Activated T-cell treated with anti-CD3 and anti-CD28 coated beads, Interleukin-2, amount 50 U/mL, for 4 hours (primary cell): ENCODE results near the gene SF3A2. TPM values are rescaled to one million over a fixed set of nuclear protein-coding genes. Genes with fewer than 3 reads are reported as not detected.

Source experiments
- ATAC-seq, 2 donors: fragments of 200-7000 bp; cut with Tn5 transposase; one replicate each; pipeline ENCODE4 v1.10.0; 2021
- DNase-seq: peaks from one replicate; pipeline ENCODE4 v3.0.0-alpha.2; 2020
- H3K27me3 Mint-ChIP-seq: one replicate; pipeline ENCODE4 v1.8.0; 2021; ENCODE audit warnings: low read depth, mixed read lengths
- H3K36me3 Mint-ChIP-seq: one replicate; pipeline ENCODE4 v1.8.0; 2022; ENCODE audit warnings: mixed read lengths; ENCODE audit not compliant: insufficient read depth
- H3K4me1 Mint-ChIP-seq: one replicate; pipeline ENCODE4 v1.8.0; 2021; ENCODE audit warnings: low read depth, mixed read lengths
- H3K4me3 Mint-ChIP-seq: one replicate; pipeline ENCODE4 v1.8.0; 2021; ENCODE audit warnings: mild to moderate bottlenecking, moderate library complexity, mixed read lengths
- H3K9me3 Mint-ChIP-seq: one replicate; pipeline ENCODE4 v1.8.0; 2021; ENCODE audit warnings: mixed read lengths
- total RNA-seq, 3 donors: library from RNA; stranded (reverse); gene quantifications; one replicate each; pipeline ENCODE4 v1.2.1, GENCODE V29; 2021

SF3A2 gene
- total RNA-seq, 3 donors from 2014 or later = 174 to 195 (median 179) TPM

DNA sequence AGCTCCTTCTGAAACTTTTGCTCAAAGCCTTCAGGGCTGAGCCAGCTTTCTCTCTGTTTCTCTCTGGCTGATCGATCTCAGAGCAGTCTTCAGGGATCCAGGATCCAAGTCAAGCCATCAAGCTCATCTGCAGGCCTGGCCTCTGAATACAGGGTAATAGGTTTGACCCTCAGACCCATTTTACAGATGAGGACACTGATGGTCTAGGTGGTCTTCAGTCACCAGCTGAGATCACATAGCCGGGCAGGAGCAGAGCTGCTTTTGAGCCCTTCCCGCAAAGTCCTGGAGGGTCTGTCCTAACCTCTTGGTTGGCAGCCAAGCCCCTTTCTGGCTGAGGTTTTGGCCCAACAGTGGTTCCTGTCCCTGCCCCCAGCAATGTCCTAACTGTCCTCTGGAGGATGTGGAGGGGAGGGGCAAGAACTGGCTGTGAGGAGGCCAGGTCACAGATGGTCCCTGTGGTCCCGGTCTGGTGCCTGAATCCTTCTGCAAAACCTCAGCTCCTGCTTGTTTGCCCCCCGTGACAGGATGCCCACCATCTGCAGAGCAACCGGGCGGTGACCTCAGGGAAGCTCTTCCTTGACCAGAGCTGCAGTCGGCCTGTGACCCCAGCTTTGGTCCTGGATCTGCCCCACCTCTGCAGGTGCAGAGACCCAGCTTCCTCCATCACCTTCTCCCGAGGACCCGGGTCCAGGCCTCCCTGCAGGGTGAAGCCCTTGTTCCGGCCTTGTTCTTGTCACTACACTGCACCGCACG is 51.1 kb downstream of the SF3A2 start:
- no peaks in the 10 kb centered on the region for H3K36me3 Mint-ChIP-seq
- ATAC-seq (no peak), DNase-seq (no peak)
- H3K4me3 Mint-ChIP-seq = no peak overlapping the region
- H3K4me1 Mint-ChIP-seq = peaks cover 28% of the 10 kb centered on the region
- no peaks in the 10 kb centered on the region for H3K27me3 Mint-ChIP-seq
- H3K9me3 Mint-ChIP-seq = no peaks in the 10 kb centered on the region

DNA sequence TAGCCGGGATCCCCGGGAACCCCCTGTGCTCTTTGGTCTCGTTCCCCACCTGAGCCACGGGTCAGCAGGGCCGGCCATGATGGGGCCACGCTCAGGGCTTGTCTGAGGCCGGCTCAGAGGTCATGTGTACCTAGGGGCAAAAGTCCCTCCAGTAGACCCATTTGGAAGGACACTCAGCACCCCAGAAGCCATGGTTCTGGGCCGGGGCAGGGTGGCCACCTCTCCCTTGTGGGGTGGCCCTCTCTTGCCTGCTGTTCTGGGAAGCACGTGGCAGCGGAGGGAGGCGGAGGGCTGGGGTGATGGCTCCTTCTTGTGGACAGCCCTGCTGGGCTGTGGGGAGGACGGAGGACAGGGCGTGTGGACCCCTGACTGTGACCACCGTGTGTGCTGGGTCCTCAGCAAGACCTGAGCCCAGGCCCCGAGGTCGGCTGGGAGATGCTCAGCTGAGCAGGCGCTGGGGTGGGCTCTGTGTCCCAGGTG is 51.8 kb downstream of the SF3A2 start:
- Mint-ChIP-seq H3K27me3 (no peaks in the 10 kb centered on the region), H3K9me3 (no peaks in the 10 kb centered on the region), H3K4me1 (peaks cover 23% of the 10 kb centered on the region), H3K36me3 (no peaks in the 10 kb centered on the region), H3K4me3 (peak overlapping the region; percentile 79)
- ATAC-seq (no peak), DNase-seq (no peak)

DNA sequence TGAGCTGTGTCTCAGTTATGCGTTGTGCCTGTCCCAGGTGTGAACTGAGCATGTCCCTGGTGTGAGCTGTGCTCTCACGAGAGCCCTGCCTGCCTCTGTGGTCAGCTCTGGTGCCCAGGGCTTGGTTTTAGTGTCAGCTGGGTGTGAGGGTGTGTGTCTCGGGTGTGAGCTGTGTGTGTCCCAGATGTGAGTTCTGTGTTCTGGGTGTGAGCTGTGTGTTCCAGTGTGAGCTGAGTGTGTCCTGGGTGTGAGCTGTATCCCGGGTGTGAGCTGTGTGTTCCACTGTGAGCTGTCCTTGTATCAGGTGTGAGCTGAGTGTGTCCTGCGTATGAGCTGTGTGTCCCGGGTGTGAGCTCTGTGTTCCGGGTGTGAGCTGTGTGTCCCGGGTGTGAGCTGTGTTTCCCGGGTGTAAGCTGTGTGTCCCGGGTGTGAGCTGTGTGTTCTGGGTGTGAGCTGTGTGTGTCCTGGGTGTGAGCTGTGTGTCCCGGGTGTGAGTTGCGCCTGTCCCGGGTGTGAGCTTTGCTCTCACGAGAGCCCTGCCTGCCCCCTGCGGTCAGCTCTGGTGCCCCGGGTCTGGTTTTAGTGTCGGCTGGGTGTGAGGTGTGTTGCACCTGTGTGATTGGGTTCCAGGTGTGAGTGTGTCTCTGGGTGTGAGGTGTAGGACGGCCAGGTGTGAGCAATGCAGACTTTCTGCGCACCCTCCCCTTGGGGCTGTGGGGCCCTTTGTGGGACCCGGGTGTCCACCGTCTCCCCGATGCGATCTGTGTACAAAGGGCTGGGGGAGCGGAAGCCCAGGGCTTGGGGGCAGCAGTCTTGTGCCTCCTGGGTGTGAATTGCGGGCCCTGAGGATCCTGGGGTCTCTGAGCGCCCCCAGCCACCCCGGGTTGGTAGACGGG is 52.4 kb downstream of the SF3A2 start:
- DNase-seq (no peak), ATAC-seq (peak in 1 of 2 donors; percentile 5)
- no peaks in the 10 kb centered on the region for H3K36me3 Mint-ChIP-seq
- peaks cover 26% of the 10 kb centered on the region for H3K4me1 Mint-ChIP-seq
- no peaks in the 10 kb centered on the region for H3K9me3 Mint-ChIP-seq
- H3K27me3 Mint-ChIP-seq = no peaks in the 10 kb centered on the region
- H3K4me3 Mint-ChIP-seq = peak overlapping the region; percentile 79

DNA sequence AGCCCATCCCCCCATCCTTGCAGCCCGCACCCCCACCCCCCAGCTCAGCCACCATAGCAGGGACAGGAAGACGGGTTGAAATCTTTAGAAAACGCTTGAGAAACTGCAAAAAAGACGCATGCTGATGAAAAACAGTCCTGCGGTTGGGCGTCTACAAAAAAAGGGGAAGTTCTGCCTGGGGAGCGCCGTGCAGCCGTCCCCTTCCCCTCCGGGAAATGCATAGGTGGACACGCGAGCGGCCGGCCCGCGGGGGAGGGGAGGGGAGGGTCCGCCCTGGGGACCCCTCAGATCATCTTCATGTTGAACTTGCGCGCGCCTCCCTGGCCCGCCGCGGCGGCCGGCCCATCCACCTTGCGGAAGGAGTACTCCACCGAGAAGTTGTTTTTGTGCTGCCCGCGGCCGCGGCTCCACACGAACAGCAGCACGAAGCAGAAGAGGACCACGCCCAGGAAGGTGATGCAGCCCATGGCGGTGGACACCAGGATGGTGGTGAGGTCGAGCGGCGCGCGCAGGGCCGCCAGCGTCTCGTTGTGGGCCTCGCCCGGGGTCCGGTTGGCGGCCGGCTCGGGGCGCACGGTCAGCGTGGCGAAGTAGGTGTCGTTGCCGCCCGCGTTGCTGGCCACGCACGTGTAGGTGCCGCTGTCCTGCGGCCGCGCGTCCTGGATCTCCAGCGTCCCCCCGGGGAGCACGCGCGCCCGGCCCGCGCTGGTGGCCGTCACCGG is 53.3 kb downstream of the SF3A2 start:
- H3K4me1 Mint-ChIP-seq = peaks cover 27% of the 10 kb centered on the region
- ATAC-seq = peak; percentile 56 to 64
- no peak for DNase-seq
- no peaks in the 10 kb centered on the region for H3K9me3 Mint-ChIP-seq
- H3K36me3 Mint-ChIP-seq = no peaks in the 10 kb centered on the region
- no peaks in the 10 kb centered on the region for H3K27me3 Mint-ChIP-seq
- peak overlapping the region; percentile 79 for H3K4me3 Mint-ChIP-seq

DNA sequence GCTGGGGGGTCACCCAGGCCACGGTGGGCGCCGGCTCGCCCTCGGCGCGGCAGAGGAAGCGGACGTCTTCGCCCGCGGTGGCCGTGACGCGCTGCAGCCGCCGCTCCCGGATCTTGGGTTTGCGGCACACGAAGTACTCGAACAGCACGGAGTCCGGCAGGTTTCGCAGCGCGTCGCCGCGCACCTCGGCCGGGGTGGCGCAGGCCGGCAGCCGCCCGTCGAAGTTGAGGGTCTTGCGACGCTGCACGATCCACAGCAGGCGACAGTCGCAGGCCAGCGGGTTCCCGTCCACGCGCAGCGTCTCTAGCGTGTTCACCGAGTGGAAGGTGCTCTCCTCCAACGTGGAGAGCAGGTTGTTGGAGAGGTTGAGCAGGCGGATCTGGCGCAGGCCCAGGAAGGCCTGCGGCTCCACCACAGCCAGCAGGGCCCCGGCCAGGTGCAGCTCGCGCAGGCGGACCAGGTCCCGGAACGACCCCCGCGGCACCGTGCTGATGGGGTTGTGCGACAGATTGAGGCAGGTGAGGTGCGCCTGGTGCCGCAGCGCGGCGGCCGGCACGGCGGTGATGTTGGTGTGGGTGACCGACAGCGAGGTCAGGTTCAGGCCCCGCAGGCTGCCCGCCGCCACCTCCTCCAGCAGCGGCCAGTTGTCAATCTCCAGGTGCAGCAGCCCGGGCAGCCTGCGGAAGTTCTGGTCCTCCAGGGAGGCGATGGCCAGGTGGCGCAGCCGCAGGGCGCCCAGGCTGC is 54.0 kb downstream of the SF3A2 start:
- Mint-ChIP-seq H3K9me3 (no peaks in the 10 kb centered on the region), H3K4me3 (peak overlapping the region; percentile 71), H3K27me3 (no peaks in the 10 kb centered on the region), H3K4me1 (peaks cover 29% of the 10 kb centered on the region), H3K36me3 (no peaks in the 10 kb centered on the region)
- ATAC-seq (peak; percentile 26 to 36), DNase-seq (no peak)

DNA sequence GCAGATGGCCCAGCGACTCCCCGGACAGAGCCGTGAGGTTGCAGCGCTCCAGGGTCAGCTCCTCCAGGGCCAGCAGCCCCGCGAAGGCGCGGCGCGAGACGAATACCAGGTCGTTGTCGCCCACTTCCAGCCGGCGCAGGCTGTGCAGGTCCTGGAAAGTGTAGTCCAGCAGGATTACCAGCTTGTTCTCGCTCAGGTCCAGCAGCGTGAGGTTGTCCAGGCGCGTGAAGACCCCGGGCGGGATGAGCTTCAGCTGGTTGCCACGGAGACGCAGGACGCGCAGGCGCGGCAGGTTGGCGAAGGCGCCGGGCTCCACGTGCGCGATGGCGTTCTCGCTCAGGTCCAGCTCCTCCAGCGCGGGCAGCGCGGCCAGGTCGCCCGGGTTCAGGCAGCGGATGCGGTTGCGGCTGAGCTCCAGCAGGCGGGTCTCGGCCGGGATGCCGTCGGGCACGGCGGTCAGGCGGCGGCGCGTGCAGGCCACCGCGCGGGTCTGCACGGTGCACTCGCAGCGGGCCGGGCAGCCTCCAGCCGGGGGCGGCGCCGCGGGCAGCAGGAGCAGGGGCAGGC is 54.6 kb downstream of the SF3A2 start:
- Mint-ChIP-seq H3K27me3 (no peaks in the 10 kb centered on the region), H3K4me3 (peak overlapping the region; percentile 71), H3K4me1 (peaks cover 29% of the 10 kb centered on the region), H3K36me3 (no peaks in the 10 kb centered on the region), H3K9me3 (no peaks in the 10 kb centered on the region)
- ATAC-seq (no peak), DNase-seq (no peak)

DNA sequence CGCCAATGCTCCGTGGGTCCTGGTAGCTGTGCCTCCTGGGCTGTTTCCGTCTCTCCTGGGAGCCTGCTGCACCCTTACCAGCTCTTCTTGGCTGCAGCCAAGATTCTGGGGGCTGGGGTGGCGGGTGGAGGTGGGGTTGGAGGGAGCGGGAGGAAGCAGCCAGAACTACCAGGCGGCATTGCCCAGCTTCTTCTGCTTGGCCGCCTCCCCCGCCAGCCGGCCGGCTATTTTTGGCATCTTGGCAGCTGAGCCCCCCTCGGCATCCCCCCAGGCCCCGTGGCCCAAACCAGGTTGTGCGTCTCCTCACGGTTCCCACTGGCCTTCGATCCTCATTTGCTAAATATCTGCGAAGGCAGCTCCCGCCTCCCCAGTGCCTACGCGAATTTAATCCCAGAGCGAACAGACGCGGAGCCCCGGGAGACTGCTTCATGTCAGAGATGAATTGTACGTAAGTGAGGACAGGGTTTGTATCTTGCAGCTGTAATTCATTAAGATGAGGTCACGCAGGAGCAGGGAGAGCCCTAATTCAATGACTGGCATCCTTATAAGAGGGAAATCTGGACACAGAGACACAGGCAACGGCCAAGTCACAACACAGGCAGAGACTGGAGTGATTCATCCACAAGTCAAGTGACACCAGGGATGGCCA is 58.2 kb downstream of the SF3A2 start:
- H3K4me1 Mint-ChIP-seq = peaks cover 14% of the 10 kb centered on the region
- no peaks in the 10 kb centered on the region for H3K27me3 Mint-ChIP-seq
- DNase-seq (no peak), ATAC-seq (no peak)
- H3K4me3 Mint-ChIP-seq = no peak overlapping the region
- no peaks in the 10 kb centered on the region for H3K36me3 Mint-ChIP-seq
- H3K9me3 Mint-ChIP-seq = no peaks in the 10 kb centered on the region

DNA sequence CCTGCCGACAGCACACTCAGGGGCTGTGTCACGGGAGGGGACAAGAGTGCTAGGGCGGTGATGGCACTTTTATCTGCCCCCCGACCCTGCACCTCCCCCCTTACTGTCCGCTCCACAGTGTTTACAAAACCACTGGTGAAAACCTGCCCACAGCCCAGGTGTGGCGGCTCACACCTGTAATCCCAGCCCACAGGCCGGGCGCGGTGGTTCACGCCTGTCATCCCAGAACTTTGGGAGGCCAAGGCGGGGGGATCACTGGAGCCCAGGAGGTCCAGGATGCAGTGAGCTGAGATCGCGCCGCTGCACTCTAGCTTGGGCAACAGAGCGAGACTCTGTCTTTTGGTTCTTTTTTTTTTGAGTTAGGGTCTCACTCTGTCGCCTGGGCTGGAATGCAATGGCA is 59.5 kb downstream of the SF3A2 start:
- Mint-ChIP-seq H3K4me1 (peaks cover 7% of the 10 kb centered on the region), H3K36me3 (no peaks in the 10 kb centered on the region), H3K4me3 (no peak overlapping the region), H3K9me3 (no peaks in the 10 kb centered on the region), H3K27me3 (no peaks in the 10 kb centered on the region)
- DNase-seq (no peak), ATAC-seq (no peak)

Other genes with a start within 250 kb of the SF3A2 start
- gene BTBD2, start 221.1 kb upstream of the SF3A2 start, total RNA-seq = 10 to 100 TPM; 12.6 to 17.2 (median 14.4) TPM
- gene MKNK2, start 185.6 kb upstream of the SF3A2 start, total RNA-seq = 100 to 1,000 TPM; 122 to 130 (median 128) TPM
- 100 to 1,000 TPM; 128 to 137 (median 137) TPM for gene MOB3A, start 140.5 kb upstream of the SF3A2 start, total RNA-seq
- 1 to 10 TPM; 3.4 to 4.6 (median 4.2) TPM for gene IZUMO4, start 139.9 kb upstream of the SF3A2 start, total RNA-seq
- 100 to 1,000 TPM in 2 of 3 donors, 10 to 100 TPM in 1; 91.9 to 109 (median 108) TPM for gene AP3D1, start 85.3 kb upstream of the SF3A2 start, total RNA-seq
- gene DOT1L, start 72.9 kb upstream of the SF3A2 start, total RNA-seq = 10 to 100 TPM; 89.3 to 96.0 (median 94.0) TPM
- 10 to 100 TPM; 69.0 to 92.2 (median 71.4) TPM for gene PLEKHJ1, start 495 bp upstream of the SF3A2 start, total RNA-seq
- gene AMH, start 12.5 kb downstream of the SF3A2 start, total RNA-seq = 1 to 10 TPM; 3.9 to 9.4 (median 5.8) TPM
- gene JSRP1, start 19.6 kb downstream of the SF3A2 start, total RNA-seq = under 1 TPM; 0.63 to 0.95 (median 0.89) TPM
- under 1 TPM in 1 of 3 donors, not detected in 2; 0.11 TPM for gene PEAK3, start 45.4 kb downstream of the SF3A2 start, total RNA-seq
- gene LINGO3, start 71.3 kb downstream of the SF3A2 start, total RNA-seq = not detected
- 100 to 1,000 TPM; 275 to 313 (median 307) TPM for gene LSM7, start 91.8 kb downstream of the SF3A2 start, total RNA-seq
- gene SPPL2B, start 91.9 kb downstream of the SF3A2 start, total RNA-seq = 10 to 100 TPM; 42.1 to 45.3 (median 42.2) TPM
- gene TMPRSS9, start 123.4 kb downstream of the SF3A2 start, total RNA-seq = not detected
- gene TIMM13, start 190.8 kb downstream of the SF3A2 start, total RNA-seq = 100 to 1,000 TPM; 273 to 326 (median 286) TPM
- 10 to 100 TPM; 90.9 to 98.3 (median 92.0) TPM for gene LMNB2, start 220.1 kb downstream of the SF3A2 start, total RNA-seq
- gene GADD45B, start 239.3 kb downstream of the SF3A2 start, total RNA-seq = 10 to 100 TPM; 67.4 to 75.5 (median 72.8) TPM